K562 (cell line): Measurements from ENCODE around the gene PNPLA7.

Source experiments
- CBX5 ChIP-seq: IDR thresholded peaks from 2 replicates; pipeline ENCODE4 v1.6.1; 2014; ENCODE audit warnings: low read depth, borderline replicate concordance
- CTCF ChIP-seq, 3 experiments: IDR thresholded peaks in 2 of 3; conservative IDR thresholded peaks in 1 of 3; 2 replicates each; pipeline ENCODE4 v1.5.1; 2011 to 2012; ENCODE audit warnings: low read length in 3 of 3, mild to moderate bottlenecking in 3 of 3, control low read depth in 2 of 3, improper control_type of control experiment in 1 of 3, inconsistent platforms in 1 of 3, low read depth in 1 of 3, mixed read lengths in 1 of 3, moderate library complexity in 1 of 3; ENCODE audit not compliant: insufficient read depth in 2 of 3
- EZH2 ChIP-seq: IDR thresholded peaks from 2 replicates; pipeline ENCODE4 v1.6.1; 2012; ENCODE audit warnings: low read depth, mild to moderate bottlenecking, inconsistent platforms, low read length, borderline replicate concordance
- JUND ChIP-seq, 2 experiments: IDR thresholded peaks; 2 replicates in 1 of 2; 3 replicates in 1 of 2; pipeline ENCODE4 v1.6.1; 2011; ENCODE audit warnings: borderline replicate concordance in 2 of 2, low read depth in 2 of 2, low read length in 2 of 2, improper control_type of control experiment in 1 of 2, missing biosample characterization in 1 of 2, missing genetic modification characterization in 1 of 2, missing genetic modification reagents in 1 of 2
- MAX ChIP-seq: sonication (generic); formaldehyde crosslinking; IDR thresholded peaks from 2 replicates; pipeline ENCODE4 v1.9.0; 2022; ENCODE audit warnings: mild to moderate bottlenecking, missing genetic modification reagents
- MXI1 ChIP-seq: IDR thresholded peaks from 2 replicates; pipeline ENCODE4 v1.6.1; 2011; ENCODE audit warnings: low read depth, mild to moderate bottlenecking, improper control_type of control experiment, low read length
- NFRKB ChIP-seq: fragments of 450-650 bp; IDR thresholded peaks from 2 replicates; pipeline ENCODE4 v1.6.1; 2016; ENCODE audit warnings: low read depth
- NFYB ChIP-seq: IDR thresholded peaks from 2 replicates; pipeline ENCODE4 v1.6.1; 2011; ENCODE audit warnings: mild to moderate bottlenecking, moderate library complexity; ENCODE audit not compliant: insufficient read length; ENCODE audit errors: extremely low read depth
- POLR2A ChIP-seq: fragments of 450-650 bp; conservative IDR thresholded peaks from 2 replicates; pipeline ENCODE4 v1.6.1; 2016
- POLR2AphosphoS5 ChIP-seq: IDR thresholded peaks from 2 replicates; pipeline ENCODE4 v1.6.1; 2011; ENCODE audit warnings: mild to moderate bottlenecking, low read depth, low read length, moderate library complexity; ENCODE audit not compliant: control insufficient read depth, insufficient read depth
- SP1 ChIP-seq: sonication (generic); formaldehyde crosslinking; IDR thresholded peaks from 2 replicates; pipeline ENCODE4 v1.8.1; 2022; ENCODE audit warnings: mild to moderate bottlenecking, missing genetic modification reagents
- SRSF9 ChIP-seq: fragments of 200-400 bp; formaldehyde crosslinking; IDR thresholded peaks from 2 replicates; pipeline ENCODE4 v1.6.1; 2017; ENCODE audit warnings: low read depth, low read length, borderline replicate concordance
- ZBTB49 ChIP-seq: sonication (generic); formaldehyde crosslinking; IDR thresholded peaks from 2 replicates; pipeline ENCODE4 v1.8.0; 2022; ENCODE audit warnings: missing genetic modification reagents, mild to moderate bottlenecking, borderline replicate concordance
- TF ChIP-seq, protein P1 (sequence below): fragments of 450-650 bp; IDR thresholded peaks from one replicate; pipeline ENCODE4 v1.6.1; 2018; ENCODE audit warnings: mild to moderate bottlenecking, moderate library complexity; ENCODE audit not compliant: partially characterized antibody

- no peak for TF ChIP-seq POLR2AphosphoS5
- TF ChIP-seq CBX5 = no peak
- no peak for TF ChIP-seq SP1 (CRISPR knock-in tag)
- no peak for TF ChIP-seq JUND (IDR thresholded peaks at IDR 0.05; ENCODE audit: borderline replicate concordance, low read depth, low read length)
- no peak for TF ChIP-seq JUND (tag; IDR thresholded peaks at IDR 0.05; ENCODE audit: borderline replicate concordance, low read depth, low read length)
- no peak for TF ChIP-seq POLR2A
- no peak for TF ChIP-seq EZH2
- TF ChIP-seq ZBTB49 (CRISPR knock-in tag) = no peak
- TF ChIP-seq, protein P1, sequence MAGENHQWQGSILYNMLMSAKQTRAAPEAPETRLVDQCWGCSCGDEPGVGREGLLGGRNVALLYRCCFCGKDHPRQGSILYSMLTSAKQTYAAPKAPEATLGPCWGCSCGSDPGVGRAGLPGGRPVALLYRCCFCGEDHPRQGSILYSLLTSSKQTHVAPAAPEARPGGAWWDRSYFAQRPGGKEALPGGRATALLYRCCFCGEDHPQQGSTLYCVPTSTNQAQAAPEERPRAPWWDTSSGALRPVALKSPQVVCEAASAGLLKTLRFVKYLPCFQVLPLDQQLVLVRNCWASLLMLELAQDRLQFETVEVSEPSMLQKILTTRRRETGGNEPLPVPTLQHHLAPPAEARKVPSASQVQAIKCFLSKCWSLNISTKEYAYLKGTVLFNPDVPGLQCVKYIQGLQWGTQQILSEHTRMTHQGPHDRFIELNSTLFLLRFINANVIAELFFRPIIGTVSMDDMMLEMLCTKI = no peak
- TF ChIP-seq CTCF (IDR thresholded peaks at IDR 0.05 in 2 of 3, conservative IDR thresholded peaks at IDR 0.05 in 1 of 3; ENCODE audit: insufficient read depth in 2 of 3, low read depth in 1 of 3, low read length in 3 of 3) = no peak
- TF ChIP-seq SRSF9 = no peak
- TF ChIP-seq NFYB = no peak
- TF ChIP-seq NFRKB = no peak
- no peak for TF ChIP-seq MXI1
- TF ChIP-seq MAX = no peak
Measured at GRCh38 chr9:137519553-137519952, 30.6 kb downstream of the PNPLA7 start.
